ENCODE measurements around the gene PRC1. TPM values are rescaled to one million over a fixed set of nuclear protein-coding genes. Genes with fewer than 3 reads are reported as not detected.

PRC1 gene
- total RNA-seq, 1 experiment from 2014 or later = 311 TPM

Other genes starting within 250 kb of the PRC1 start
- 56.1 and 60.0 TPM in 2 replicates for gene FURIN, start 125.9 kb downstream of the PRC1 start, total RNA-seq (2014; rRNA removed; shearing (Covaris generic))
- gene FES, start 110.0 kb downstream of the PRC1 start, total RNA-seq (2014; rRNA removed; shearing (Covaris generic)) = 0.12 and 0.14 TPM in 2 replicates
- gene MAN2A2, start 91.2 kb downstream of the PRC1 start, total RNA-seq (2014; rRNA removed; shearing (Covaris generic)) = 7.3 and 8.0 TPM in 2 replicates
- gene HDDC3, start 62.0 kb downstream of the PRC1 start, total RNA-seq (2014; rRNA removed; shearing (Covaris generic)) = 11.3 and 15.4 TPM in 2 replicates
- 64.5 and 64.7 TPM in 2 replicates for gene UNC45A, start 59.2 kb downstream of the PRC1 start, total RNA-seq (2014; rRNA removed; shearing (Covaris generic))
- 9.2 and 11.0 TPM in 2 replicates for gene RCCD1, start 39.7 kb downstream of the PRC1 start, total RNA-seq (2014; rRNA removed; shearing (Covaris generic))
- 7.6 and 8.0 TPM in 2 replicates for gene VPS33B, start 28.1 kb upstream of the PRC1 start, total RNA-seq (2014; rRNA removed; shearing (Covaris generic))
- not detected in 2 replicates for gene SV2B, start 105.7 kb upstream of the PRC1 start, total RNA-seq (2014; rRNA removed; shearing (Covaris generic))